IMR-90 (cell line): ENCODE results near the gene ULBP2. TPM values are rescaled to one million over a fixed set of nuclear protein-coding genes. Genes with fewer than 3 reads are reported as not detected.

ENCODE experiments used
- ATAC-seq: fragments of 200-7000 bp; cut with Tn5 transposase; 2 replicates; pipeline ENCODE4 v1.9.1; 2020; ENCODE audit warnings: low read depth, mild to moderate bottlenecking, moderate library complexity
- BruUV-seq: library from RNA; stranded (reverse); fragments of 400-500 nt; replicated peaks from 2 replicates; lab custom pipeline; 2021; lab: Mats Ljungman, UMichigan
- CTCF ChIA-PET: fragments of 300-600 bp; formaldehyde crosslinking; extraction: SDS; loops from one replicate; lab custom pipeline; 2021; ENCODE audit warnings: antibody characterized with exemption; lab: Yijun Ruan, JAX
- POLR2A ChIA-PET: fragments of 300-600 bp; sonication (Branson Sonifier 250); formaldehyde crosslinking; loops from one replicate; lab custom pipeline; 2022; ENCODE audit warnings: antibody characterized with exemption; ENCODE audit not compliant: unreplicated experiment; lab: Charles Lee
- DNase-seq: peaks from one replicate; pipeline ENCODE4 v3.0.0; 2013
- H2AFZ ChIP-seq: replicated peaks from 2 replicates; pipeline ENCODE3; 2013; ENCODE audit warnings: low read length, mild to moderate bottlenecking; ENCODE audit not compliant: poor library complexity
- H2AK5ac ChIP-seq: 2 replicates; pipeline ENCODE4 v1.6.1; 2013; ENCODE audit warnings: low read depth, low read length, inconsistent platforms
- H2AK9ac ChIP-seq: replicated peaks from 2 replicates; pipeline ENCODE3; 2013; ENCODE audit warnings: mild to moderate bottlenecking, low read depth, low read length, moderate library complexity; ENCODE audit not compliant: poor library complexity
- H2BK120ac ChIP-seq: 2 replicates; pipeline ENCODE4 v1.6.1; 2013; ENCODE audit warnings: low read depth, low read length, inconsistent platforms
- H2BK15ac ChIP-seq: 3 replicates; pipeline ENCODE4 v1.6.1; 2013; ENCODE audit warnings: low read depth, low read length, inconsistent platforms
- H2BK20ac ChIP-seq: 2 replicates; pipeline ENCODE4 v1.6.1; 2013; ENCODE audit warnings: low read depth, mild to moderate bottlenecking, inconsistent platforms, low read length, moderate library complexity
- H2BK5ac ChIP-seq: 2 replicates; pipeline ENCODE4 v1.6.1; 2013; ENCODE audit warnings: mild to moderate bottlenecking, low read depth, low read length, inconsistent platforms; ENCODE audit not compliant: poor library complexity, severe bottlenecking
- H3K14ac ChIP-seq: replicated peaks from 2 replicates; pipeline ENCODE4 v1.6.1; 2013; ENCODE audit warnings: low read depth, low read length, inconsistent platforms
- H3K18ac ChIP-seq: 2 replicates; pipeline ENCODE4 v1.6.1; 2013; ENCODE audit warnings: low read depth, low read length, control low read depth
- H3K23ac ChIP-seq: 2 replicates; pipeline ENCODE4 v1.6.1; 2013; ENCODE audit warnings: low read depth, low read length, inconsistent platforms
- H3K27ac ChIP-seq: 2 replicates; pipeline ENCODE4 v1.5.1; 2013; ENCODE audit warnings: mild to moderate bottlenecking, control low read depth, low read length; ENCODE audit not compliant: insufficient read depth
- H3K27me3 ChIP-seq: 2 replicates; pipeline ENCODE4 v1.6.1; 2013; ENCODE audit warnings: low read length; ENCODE audit not compliant: control insufficient read depth, insufficient read depth
- H3K36me3 ChIP-seq: 2 replicates; pipeline ENCODE4 v1.6.1; 2013; ENCODE audit warnings: low read length, mixed read lengths; ENCODE audit not compliant: control insufficient read depth, insufficient read depth
- H3K4ac ChIP-seq: 2 replicates; pipeline ENCODE4 v1.6.1; 2013; ENCODE audit warnings: low read depth, low read length, inconsistent platforms
- H3K4me1 ChIP-seq: 2 replicates; pipeline ENCODE4 v1.6.1; 2013; ENCODE audit warnings: low read length, mixed read lengths; ENCODE audit not compliant: control insufficient read depth, insufficient read depth
- H3K4me2 ChIP-seq: 2 replicates; pipeline ENCODE4 v1.6.1; 2013; ENCODE audit warnings: low read depth, mild to moderate bottlenecking, control low read depth, low read length, moderate library complexity
- H3K4me3 ChIP-seq: 2 replicates; pipeline ENCODE4 v1.5.1; 2013; ENCODE audit warnings: low read depth, mild to moderate bottlenecking, control low read depth, low read length, moderate library complexity; ENCODE audit not compliant: insufficient read depth
- H3K56ac ChIP-seq: 2 replicates; pipeline ENCODE4 v1.6.1; 2013; ENCODE audit warnings: low read length, inconsistent platforms; ENCODE audit not compliant: insufficient read depth; ENCODE audit errors: extremely low read depth
- H3K79me1 ChIP-seq, 2 experiments: 2 replicates each; pipeline ENCODE4 v1.6.1; 2013; ENCODE audit warnings: low read length in 2 of 2, inconsistent platforms in 1 of 2, low read depth in 1 of 2
- H3K9ac ChIP-seq: 2 replicates; pipeline ENCODE4 v1.6.1; 2013; ENCODE audit warnings: low read depth, low read length, control low read depth
- H3K9me1 ChIP-seq: 2 replicates; pipeline ENCODE4 v1.6.1; 2013; ENCODE audit warnings: low read length, inconsistent platforms; ENCODE audit not compliant: insufficient read depth
- H3K9me3 ChIP-seq: 2 replicates; pipeline ENCODE4 v1.6.1; 2013; ENCODE audit warnings: low read length; ENCODE audit not compliant: control insufficient read depth, insufficient read depth
- H4K20me1 ChIP-seq: 2 replicates; pipeline ENCODE4 v1.6.1; 2013; ENCODE audit warnings: low read length, inconsistent platforms; ENCODE audit not compliant: insufficient read depth
- H4K5ac ChIP-seq: 2 replicates; pipeline ENCODE4 v1.6.1; 2013; ENCODE audit warnings: mild to moderate bottlenecking, low read depth, low read length, control low read depth
- H4K8ac ChIP-seq, 2 experiments: 2 replicates each; pipeline ENCODE4 v1.6.1; 2013; ENCODE audit warnings: low read depth in 2 of 2, low read length in 2 of 2, control low read depth in 1 of 2, inconsistent platforms in 1 of 2
- H4K91ac ChIP-seq: 2 replicates; pipeline ENCODE4 v1.6.1; 2013; ENCODE audit warnings: low read depth, low read length, inconsistent platforms; ENCODE audit not compliant: insufficient read depth
- CEBPB ChIP-seq: IDR thresholded peaks from 2 replicates; pipeline ENCODE4 v1.6.1; 2012; ENCODE audit warnings: low read depth, low read length, improper control_type of control experiment
- CTCF ChIP-seq: conservative IDR thresholded peaks from 2 replicates; pipeline ENCODE4 v1.5.1; 2012; ENCODE audit warnings: mild to moderate bottlenecking, low read depth, low read length, improper control_type of control experiment
- RAD21 ChIP-seq: IDR thresholded peaks from 2 replicates; pipeline ENCODE4 v1.6.1; 2012; ENCODE audit warnings: low read length, improper control_type of control experiment
- RFX5 ChIP-seq: IDR thresholded peaks from 2 replicates; pipeline ENCODE4 v1.8.0; 2012; ENCODE audit warnings: low read depth, mild to moderate bottlenecking, low read length, moderate library complexity
- WGBS, 2 experiments: methylation state at CpG; one replicate each; pipeline versions ENCODE4 v1.1.5 to v1.1.7; 2013; ENCODE audit warnings: missing lambda C conversion rate in 2 of 2; ENCODE audit not compliant: insufficient read length in 1 of 2; ENCODE audit errors: extremely low coverage in 2 of 2; 5-methylcytosine and 5-hydroxymethylcytosine counted together
- dilution Hi-C: fragments of 300-500 bp; cut with HindIII; formaldehyde crosslinking; loops from one replicate; pipeline ENCODE4 v1.14.3; 2018; ENCODE audit warnings: low sequenced_read_pairs; ENCODE audit not compliant: unreplicated experiment
- in situ Hi-C: fragments of 300-500 bp; cut with MboI; formaldehyde crosslinking; loops from 3 replicates; pipeline ENCODE4 v1.14.3; 2019; ENCODE audit warnings: low sequenced_read_pairs, inconsistent platforms, mixed read lengths
- intact Hi-C: fragments of 100-400 bp; cut with micrococcal nuclease; formaldehyde crosslinking; loops from 2 replicates; pipeline ENCODE4 v1.10.0; 2022
- polyA plus RNA-seq, 3 experiments: library from polyadenylated mRNA; depleted of rRNA; stranded (reverse); fragments of >200 nt; gene quantifications; 2 replicates each; pipeline ENCODE4 v1.2.3, GENCODE V29; 2012; ENCODE audit warnings: low replicate concordance in 1 of 3
- total RNA-seq: library from RNA; depleted of rRNA; stranded (reverse); fragments of >200 nt; gene quantifications from 2 replicates; pipeline ENCODE4 v1.2.3, GENCODE V29; 2012

ULBP2 gene
- total and polyA plus RNA-seq, 2 of the 4 experiments (the other 2 are of a cell fraction) = 7.9 to 16.2 TPM

DNA sequence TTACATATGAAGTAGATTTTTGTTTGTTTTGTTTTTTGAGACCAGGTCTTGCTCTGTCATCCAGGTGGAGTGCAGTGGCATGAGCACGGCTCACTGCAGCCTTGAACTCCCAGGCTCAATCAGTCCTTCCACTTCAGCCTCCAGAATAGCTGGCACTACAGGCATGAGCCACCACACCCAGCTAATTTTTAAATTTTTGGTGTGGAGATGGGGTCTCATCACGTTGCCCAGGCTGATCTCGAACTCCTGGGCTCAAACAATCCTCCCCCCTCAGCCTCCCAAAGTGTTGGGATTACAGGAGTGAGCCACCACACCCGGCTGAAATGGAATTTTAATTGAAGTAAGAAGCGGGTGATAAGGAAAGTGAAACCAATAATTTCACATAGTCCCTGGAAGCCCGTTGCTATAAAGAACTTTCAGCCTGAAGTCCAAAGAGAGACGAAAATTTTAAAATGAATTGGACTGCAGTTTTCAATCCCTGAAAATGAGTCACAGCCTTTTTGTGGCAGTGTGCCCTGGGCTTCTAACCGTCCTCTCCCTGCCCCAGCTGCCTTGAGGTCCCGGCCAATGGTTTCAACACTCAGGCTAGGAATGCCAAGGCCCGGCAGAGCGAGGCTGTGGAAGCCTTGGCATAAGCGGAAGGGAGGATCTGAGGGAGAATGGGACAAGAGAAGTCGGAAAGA, 44.7 kb upstream of the ULBP2 start:
- Histone ChIP-seq H3K27ac (peak overlapping the region; percentile 79), H4K5ac (peak overlapping the region; percentile 48), H3K4me2 (peak overlapping the region; percentile 60), H2BK15ac (peak overlapping the region; percentile 89; the same call in 2 of the 3 replicates), H3K79me1 (peaks cover 0 to 11% of the 10 kb centered on the region in 2 experiments; a peak in 1 of 4 replicates), H3K36me3 (no peaks in the 10 kb centered on the region), H2AK5ac (peak overlapping the region; percentile 74), H4K8ac (peak overlapping the region; percentile 5 to 91), H2BK5ac (peak overlapping the region; percentile 91), H2AK9ac (peak overlapping the region; percentile 89), H3K9ac (0 out of 2 replicates have a peak overlapping the region, but pooled peaks have one; percentile 38), H3K27me3 (no peaks in the 10 kb centered on the region), H3K4me1 (peaks cover 24% of the 10 kb centered on the region), H4K91ac (peak overlapping the region; percentile 94), H3K9me3 (no peaks in the 10 kb centered on the region), H2BK120ac (peak overlapping the region; percentile 92), H3K4me3 (peak overlapping the region; percentile 22; the same call in 1 of the 2 replicates), H2BK20ac (peak overlapping the region; percentile 70), H3K9me1 (peaks cover 20% of the 10 kb centered on the region), H2AFZ (peak overlapping the region; percentile 91), H3K14ac (peak overlapping the region; percentile 84), H4K20me1 (no peaks in the 10 kb centered on the region), H3K56ac (peak overlapping the region; percentile 31; the same call in 1 of the 2 replicates), H3K23ac (peak overlapping the region; percentile 14; the same call in 1 of the 2 replicates), H3K4ac (peak overlapping the region; percentile 88), H3K18ac (peak overlapping the region; percentile 30)
- DNase-seq (peak; percentile 92), ATAC-seq (peak; percentile 77)
- in situ Hi-C loops = no loop called here
- TF ChIP-seq CEBPB = peak; percentile 86
- TF ChIP-seq RFX5 = no peak
- no peak for TF ChIP-seq RAD21
- TF ChIP-seq CTCF = no peak
- intact Hi-C loops = no loop called here
- no TSS peak for BruUV-seq
- CTCF ChIA-PET = no interaction called here
- POLR2A ChIA-PET = no interaction called here
- 40% methylated on average over 1 of the region's 13 CpGs; no CpG with 5 or more reads in 1 of the 2 experiments for WGBS, 2 experiments
- dilution Hi-C loops = no loop called here
